Activated CD4-positive, alpha-beta memory T cell treated with anti-CD3 and anti-CD28 coated beads, Interleukin-2, amount 10 ng/mL, durations not matched to agents 7 days and 5 days (primary cell): ENCODE measurements around the gene NADSYN1. TPM values are rescaled to one million over a fixed set of nuclear protein-coding genes. Genes with fewer than 3 reads are reported as not detected.
"Not testable (repeated sequence)": the region's sequence is repeated elsewhere in the genome, so short reads cannot be mapped to it uniquely, and the experiment has no call there.

Experiments
- CTCF ChIA-PET: fragments of 350-600 bp; sonication (Branson Sonifier 250); formaldehyde crosslinking; loops from one replicate; lab custom pipeline; 2021; ENCODE audit warnings: antibody characterized with exemption, inconsistent platforms; lab: Charles Lee
- POLR2A ChIA-PET: fragments of 350-600 bp; sonication (Branson Sonifier 250); formaldehyde crosslinking; loops from one replicate; lab custom pipeline; 2021; ENCODE audit warnings: antibody characterized with exemption; lab: Charles Lee
- DNase-seq: peaks from one replicate; pipeline ENCODE4 v3.0.0-alpha.2; 2020
- H3K27ac Mint-ChIP-seq: one replicate; pipeline ENCODE4 v1.8.0; 2021; ENCODE audit warnings: mild to moderate bottlenecking, mixed read lengths
- H3K27me3 Mint-ChIP-seq: one replicate; pipeline ENCODE4 v1.8.0; 2021; ENCODE audit warnings: mixed read lengths
- H3K36me3 Mint-ChIP-seq: one replicate; pipeline ENCODE4 v1.8.0; 2021; ENCODE audit warnings: low read depth, mixed read lengths
- H3K4me1 Mint-ChIP-seq: one replicate; pipeline ENCODE4 v1.8.0; 2021; ENCODE audit warnings: mixed read lengths
- H3K4me3 Mint-ChIP-seq: one replicate; pipeline ENCODE4 v1.8.0; 2021; ENCODE audit warnings: mild to moderate bottlenecking, mixed read lengths
- H3K9me3 Mint-ChIP-seq: one replicate; pipeline ENCODE4 v1.8.0; 2021; ENCODE audit warnings: mixed read lengths
- total RNA-seq, 2 experiments: library from RNA; stranded (reverse); gene quantifications; one replicate each; pipeline ENCODE4 v1.2.3, GENCODE V29; 2021

The NADSYN1 gene
- 100 to 1,000 TPM; 141 to 142 TPM for total RNA-seq

DNA sequence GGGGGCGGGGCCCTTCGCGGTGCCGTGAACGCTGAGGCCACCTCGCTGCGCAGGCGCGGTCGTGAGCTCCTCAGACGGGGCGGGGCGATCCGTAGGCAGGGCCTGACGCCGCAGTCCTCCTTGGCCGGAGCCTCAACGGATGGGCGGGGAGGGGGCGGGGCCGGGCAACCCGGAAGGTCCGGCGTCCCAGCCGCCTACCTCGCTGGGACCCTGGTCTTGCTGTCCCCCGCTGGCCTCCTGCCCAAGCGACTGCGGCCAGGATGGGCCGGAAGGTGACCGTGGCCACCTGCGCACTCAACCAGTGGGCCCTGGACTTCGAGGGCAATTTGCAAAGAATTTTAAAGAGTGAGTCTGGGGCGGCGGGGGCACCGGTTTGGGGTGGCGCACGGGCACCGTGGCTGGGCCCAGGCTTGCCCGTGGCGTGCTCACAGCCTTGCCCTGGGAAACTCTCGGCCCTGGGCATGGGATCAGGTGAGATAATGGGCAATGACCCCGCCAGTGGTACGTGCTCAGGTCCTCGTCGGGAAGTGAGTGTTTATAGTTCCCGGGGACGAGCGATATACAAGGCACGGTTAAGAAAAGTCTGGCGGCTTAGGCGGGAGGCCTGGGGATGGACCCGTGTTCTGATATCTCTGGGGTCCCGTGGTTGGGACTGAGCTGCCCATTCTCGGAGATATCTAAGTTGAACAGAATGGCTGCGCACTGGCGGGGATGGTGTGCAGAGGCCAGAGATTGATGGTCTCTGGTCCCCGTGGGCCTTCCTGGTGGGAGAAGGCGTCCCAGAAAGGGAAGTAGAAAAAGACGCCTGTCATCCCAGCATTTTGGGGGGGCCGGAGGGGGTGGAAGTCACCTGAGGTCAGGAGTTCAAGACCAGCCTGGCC, at the start of gene NADSYN1:
Gene NADSYN1 (plus strand): TSS at position 167 of the 881 bp plus-strand sequence. CDS start 94 bp downstream, at position 261.
- peak; percentile 95 for DNase-seq
- H3K4me1 Mint-ChIP-seq, result peaks cover 67% of the 10 kb centered on the region
- H3K27me3 Mint-ChIP-seq, result no peaks in the 10 kb centered on the region
- ChIA-PET CTCF (no interaction called here), POLR2A (interaction anchor here (0.6 to 1.5 kb wide), 7 partner anchors 9 to 587 kb away, joined by 3 to 5 read pairs (median 4); partner anchors contain the start of gene XNDC1N)
- H3K36me3 Mint-ChIP-seq, result peaks cover 41% of the 10 kb centered on the region
- peak within 1 kb of the TSS; percentile 94 for H3K4me3 Mint-ChIP-seq
- H3K27ac Mint-ChIP-seq, result peak within 1 kb of the TSS; percentile 93
- no peaks in the 10 kb centered on the region for H3K9me3 Mint-ChIP-seq

DNA sequence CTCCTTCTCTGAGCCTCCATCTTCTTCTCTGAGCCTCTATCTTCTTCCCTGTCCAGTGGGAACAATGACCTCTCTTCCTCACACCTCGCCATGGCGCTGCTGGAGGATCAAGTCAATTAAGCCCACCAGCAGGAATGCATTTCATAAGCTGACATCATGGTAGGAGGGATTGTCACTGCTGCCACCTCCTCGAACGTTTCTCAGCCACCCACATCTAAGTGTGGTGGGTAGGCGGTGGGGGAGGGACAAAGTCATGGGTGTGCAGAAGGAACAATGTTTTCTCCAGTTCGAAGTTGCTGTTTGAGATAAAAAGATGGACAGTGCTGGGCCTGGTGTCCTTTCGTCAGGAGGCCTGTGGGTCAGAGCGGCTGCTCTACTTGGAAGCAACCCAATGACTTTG, 48.8 kb upstream of the NADSYN1 start:
- Mint-ChIP-seq H3K27ac (no peak overlapping the region), H3K27me3 (no peaks in the 10 kb centered on the region), H3K9me3 (peaks cover 3% of the 10 kb centered on the region), H3K4me1 (no peaks in the 10 kb centered on the region), H3K36me3 (no peaks in the 10 kb centered on the region), H3K4me3 (no peak overlapping the region)
- DNase-seq, result no peak
- CTCF ChIA-PET, result no interaction called here
- POLR2A ChIA-PET, result no interaction called here

DNA sequence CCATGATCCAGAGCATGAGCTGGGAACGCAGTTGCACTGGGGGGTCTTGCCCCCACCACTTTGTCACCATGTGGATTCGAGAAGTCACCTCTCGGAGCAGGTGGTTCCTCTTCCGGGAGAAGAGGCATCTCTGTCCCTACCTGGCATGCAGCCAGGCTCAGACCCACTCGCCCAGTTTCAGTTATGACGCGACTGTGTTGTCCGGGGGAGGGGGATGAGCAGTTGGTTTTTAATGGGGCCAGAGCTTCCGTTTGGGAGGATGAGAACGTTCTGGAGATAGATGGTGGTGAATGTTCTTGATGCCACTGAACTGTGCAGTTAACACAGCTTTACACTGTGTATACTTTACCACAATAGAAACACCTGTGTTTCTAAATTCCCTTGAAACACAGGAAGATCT, 46.3 kb upstream of the NADSYN1 start:
- ChIA-PET CTCF (no interaction called here), POLR2A (no interaction called here)
- peaks cover 5% of the 10 kb centered on the region for H3K27me3 Mint-ChIP-seq
- no peak for DNase-seq
- no peaks in the 10 kb centered on the region for H3K4me1 Mint-ChIP-seq
- no peak overlapping the region for H3K4me3 Mint-ChIP-seq
- H3K27ac Mint-ChIP-seq, result no peak overlapping the region
- no peaks in the 10 kb centered on the region for H3K36me3 Mint-ChIP-seq
- H3K9me3 Mint-ChIP-seq, result peaks cover 8% of the 10 kb centered on the region

DNA sequence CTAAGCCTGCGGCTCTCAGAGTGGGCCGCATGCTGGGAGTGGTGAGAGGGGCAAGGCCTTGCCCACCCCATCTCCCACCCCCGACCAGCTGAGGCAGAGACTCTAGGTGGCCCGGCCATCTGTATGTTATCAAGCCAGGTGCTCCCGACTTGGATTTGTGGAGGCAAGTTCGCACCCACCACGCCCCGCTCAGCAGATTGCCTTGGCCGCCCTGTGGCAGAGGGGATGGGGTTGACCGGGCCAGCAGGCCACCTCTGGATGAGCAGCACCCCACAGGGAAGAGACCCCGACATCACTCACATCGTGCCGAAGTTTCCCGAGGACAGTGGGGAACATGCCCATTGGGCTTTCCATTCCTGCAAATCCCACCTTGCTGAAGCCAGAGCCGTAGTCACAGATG, 45.6 kb upstream of the NADSYN1 start:
- POLR2A ChIA-PET, result no interaction called here
- H3K4me1 Mint-ChIP-seq, result no peaks in the 10 kb centered on the region
- no peak for DNase-seq
- no peaks in the 10 kb centered on the region for H3K36me3 Mint-ChIP-seq
- CTCF ChIA-PET, result no interaction called here
- peaks cover 8% of the 10 kb centered on the region for H3K9me3 Mint-ChIP-seq
- no peak overlapping the region for H3K27ac Mint-ChIP-seq
- peaks cover 5% of the 10 kb centered on the region for H3K27me3 Mint-ChIP-seq
- H3K4me3 Mint-ChIP-seq, result no peak overlapping the region

DNA sequence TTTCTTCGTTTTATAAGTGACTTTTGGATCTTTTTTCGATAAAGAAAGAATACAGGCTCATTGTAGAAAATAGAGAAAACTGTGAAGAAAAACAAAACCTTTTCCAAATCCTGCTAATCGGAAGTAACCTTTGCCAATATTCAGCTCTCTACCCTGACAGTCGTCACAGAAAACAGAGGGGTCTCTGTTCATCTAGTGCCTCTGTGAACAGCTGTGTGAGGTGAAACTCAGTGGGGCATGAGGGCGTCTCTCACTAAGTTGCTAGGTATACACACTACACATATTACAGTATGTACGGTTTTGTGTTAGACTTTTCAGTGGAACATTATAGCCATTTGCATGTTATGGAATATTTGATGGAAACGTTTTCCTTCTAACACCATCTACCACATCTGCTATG, 44.2 kb upstream of the NADSYN1 start:
- ChIA-PET POLR2A (no interaction called here), CTCF (no interaction called here)
- H3K4me3 Mint-ChIP-seq, result no peak overlapping the region
- peaks cover 6% of the 10 kb centered on the region for H3K9me3 Mint-ChIP-seq
- H3K27me3 Mint-ChIP-seq, result peaks cover 5% of the 10 kb centered on the region
- H3K27ac Mint-ChIP-seq, result no peak overlapping the region
- H3K4me1 Mint-ChIP-seq, result no peaks in the 10 kb centered on the region
- no peak for DNase-seq
- H3K36me3 Mint-ChIP-seq, result no peaks in the 10 kb centered on the region

DNA sequence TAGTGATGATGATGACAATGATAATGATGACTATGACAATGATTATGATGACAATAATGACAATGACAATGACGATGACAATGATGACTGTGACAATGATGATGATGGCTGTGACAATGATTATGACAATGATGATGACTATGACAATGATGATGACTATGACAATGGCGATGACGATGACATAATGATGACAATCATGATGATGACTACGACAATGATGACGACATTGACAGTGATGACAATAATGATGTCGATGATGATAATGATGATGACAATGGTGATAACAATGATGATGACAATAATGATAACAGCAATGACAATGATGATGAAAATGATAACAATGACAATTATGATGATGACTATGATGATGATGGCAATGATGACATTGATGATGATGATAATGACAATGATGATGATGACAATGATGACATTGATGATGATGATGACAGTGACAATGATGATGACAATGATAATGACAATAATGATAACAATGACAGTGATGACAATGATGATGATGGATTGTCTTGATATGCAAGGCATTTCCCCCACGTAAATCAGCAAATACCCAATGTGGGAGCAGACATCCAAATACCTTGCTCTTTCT, 42.5 kb upstream of the NADSYN1 start:
- Mint-ChIP-seq H3K36me3 (no peaks in the 10 kb centered on the region), H3K27ac (no peak overlapping the region), H3K27me3 (peaks cover 8% of the 10 kb centered on the region), H3K4me3 (no peak overlapping the region), H3K4me1 (no peaks in the 10 kb centered on the region), H3K9me3 (peaks cover 6% of the 10 kb centered on the region)
- DNase-seq, result no peak
- ChIA-PET POLR2A (no interaction called here), CTCF (no interaction called here)

DNA sequence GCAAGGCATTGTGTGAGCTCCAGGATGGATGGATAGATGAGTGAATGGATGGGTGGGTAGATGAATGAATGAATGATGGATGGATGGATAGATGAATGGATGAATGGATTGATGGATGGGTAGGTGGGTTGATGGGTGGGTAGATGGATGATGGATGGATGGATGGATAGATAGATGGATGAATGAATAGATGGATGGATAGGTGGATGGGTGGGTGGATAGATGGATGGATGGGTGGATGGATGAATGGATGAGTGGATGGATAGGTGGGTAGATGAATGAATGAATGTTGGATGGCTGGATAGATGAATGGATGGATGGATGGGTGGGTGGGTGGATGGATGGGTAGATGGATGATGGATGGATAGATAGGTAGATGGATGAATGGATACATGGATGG, 38.4 kb upstream of the NADSYN1 start:
- H3K27me3 Mint-ChIP-seq, result peaks cover 8% of the 10 kb centered on the region
- ChIA-PET CTCF (no interaction called here), POLR2A (no interaction called here)
- H3K9me3 Mint-ChIP-seq, result peaks cover 6% of the 10 kb centered on the region
- no peak for DNase-seq
- H3K4me3 Mint-ChIP-seq, result no peak overlapping the region
- no peaks in the 10 kb centered on the region for H3K36me3 Mint-ChIP-seq
- H3K4me1 Mint-ChIP-seq, result no peaks in the 10 kb centered on the region
- H3K27ac Mint-ChIP-seq, result no peak overlapping the region

DNA sequence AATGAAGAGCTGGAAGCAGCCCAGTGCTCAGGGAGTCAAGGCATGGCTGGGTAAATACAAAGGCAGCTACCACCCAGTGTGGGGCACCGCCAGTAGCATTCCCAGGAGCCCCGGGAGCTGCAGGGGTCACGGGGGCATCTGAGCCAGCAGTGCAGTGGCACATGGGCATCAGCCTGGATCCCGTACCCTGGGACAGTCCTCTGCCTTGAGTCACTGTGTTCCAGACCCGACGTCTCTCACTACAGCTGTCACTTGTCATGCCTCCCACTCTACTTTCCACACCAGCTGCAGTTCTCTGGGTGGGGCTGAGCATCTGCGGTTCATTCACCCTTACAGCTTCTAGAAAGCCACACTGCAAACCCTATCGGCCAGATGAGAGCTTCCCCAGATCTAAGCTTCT, 34.4 kb upstream of the NADSYN1 start:
- H3K27me3 Mint-ChIP-seq, result peaks cover 2% of the 10 kb centered on the region
- no peak overlapping the region for H3K27ac Mint-ChIP-seq
- ChIA-PET POLR2A (no interaction called here), CTCF (no interaction called here)
- H3K9me3 Mint-ChIP-seq, result no peaks in the 10 kb centered on the region
- no peak overlapping the region for H3K4me3 Mint-ChIP-seq
- DNase-seq, result no peak
- no peaks in the 10 kb centered on the region for H3K4me1 Mint-ChIP-seq
- H3K36me3 Mint-ChIP-seq, result no peaks in the 10 kb centered on the region

DNA sequence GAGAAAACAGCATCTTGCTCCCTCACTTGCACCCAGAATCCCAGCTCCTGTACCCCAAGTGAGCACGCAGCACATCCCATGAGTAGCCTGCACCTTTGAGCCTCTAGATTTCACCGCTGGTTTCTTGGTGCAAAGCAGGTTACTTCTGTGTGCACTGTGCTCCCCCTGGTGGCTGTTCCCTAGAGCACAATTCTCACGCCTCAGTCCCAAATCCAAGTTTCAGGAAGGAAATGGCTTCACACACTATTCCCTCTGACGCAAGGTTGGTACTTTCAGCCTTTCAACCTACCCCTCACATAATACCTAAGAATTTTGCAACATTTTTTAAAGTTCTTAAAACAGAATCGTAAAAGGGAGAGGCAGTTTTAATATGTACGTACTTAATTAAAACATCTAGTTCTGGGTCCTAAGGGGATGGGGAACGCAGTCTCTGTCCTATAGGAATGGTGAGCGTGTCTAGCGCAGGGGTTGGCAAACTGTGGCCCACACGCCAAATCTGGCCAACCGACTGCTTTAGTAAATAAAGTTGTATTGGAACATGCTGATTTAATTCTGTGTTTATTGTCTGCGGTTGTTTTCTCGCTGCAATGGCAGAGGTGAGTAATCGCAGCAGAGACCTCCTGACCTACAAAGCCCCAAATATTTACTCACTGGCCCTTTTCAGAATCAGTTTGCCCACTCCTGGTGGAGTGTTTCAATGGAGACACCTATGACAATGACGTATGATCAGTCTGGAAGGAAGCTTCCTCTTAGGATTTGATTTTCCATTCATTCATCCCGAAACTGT, 32.4 kb upstream of the NADSYN1 start:
- no peaks in the 10 kb centered on the region for H3K9me3 Mint-ChIP-seq

DNA sequence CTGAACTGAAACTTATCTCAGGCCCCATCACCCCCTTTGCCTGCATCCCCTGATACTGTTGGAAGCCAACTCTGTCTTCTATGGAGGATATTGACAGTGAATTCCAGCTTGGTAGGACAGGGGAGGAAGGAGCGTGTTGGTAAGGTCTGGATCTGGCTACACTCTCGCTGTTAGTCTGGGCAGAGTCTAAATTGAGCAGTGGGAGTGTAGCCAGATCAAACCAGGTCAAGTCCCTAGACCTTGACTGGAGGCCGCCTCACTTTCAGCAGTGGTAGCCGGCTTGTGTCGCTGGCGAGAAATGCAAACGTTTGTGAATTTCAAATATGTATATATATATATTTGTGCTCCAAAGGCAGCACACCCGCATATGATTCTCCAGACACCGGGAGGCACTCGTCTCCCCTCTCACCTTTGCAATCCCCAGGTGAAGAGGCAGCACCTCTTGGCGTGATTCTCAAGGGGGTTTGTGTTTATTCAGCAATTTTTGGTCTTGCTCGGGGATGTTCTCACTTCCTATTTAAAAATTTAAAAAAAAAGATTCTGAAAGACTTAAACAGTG, 31.5 kb upstream of the NADSYN1 start:
- no peaks in the 10 kb centered on the region for H3K9me3 Mint-ChIP-seq
- CTCF ChIA-PET, result no interaction called here
- no peak for DNase-seq
- H3K27ac Mint-ChIP-seq, result no peak overlapping the region
- no peaks in the 10 kb centered on the region for H3K4me1 Mint-ChIP-seq
- no peaks in the 10 kb centered on the region for H3K36me3 Mint-ChIP-seq
- no peak overlapping the region for H3K4me3 Mint-ChIP-seq
- H3K27me3 Mint-ChIP-seq, result no peaks in the 10 kb centered on the region
- POLR2A ChIA-PET, result no interaction called here

More for the DNA sequence above, 32.4 kb upstream of the NADSYN1 start:
- DNase-seq, result peak; percentile 26
- Mint-ChIP-seq H3K36me3 (no peaks in the 10 kb centered on the region), H3K4me1 (no peaks in the 10 kb centered on the region), H3K27ac (no peak overlapping the region), H3K4me3 (no peak overlapping the region), H3K27me3 (no peaks in the 10 kb centered on the region)
- CTCF ChIA-PET, result no interaction called here
- POLR2A ChIA-PET, result no interaction called here

DNA sequence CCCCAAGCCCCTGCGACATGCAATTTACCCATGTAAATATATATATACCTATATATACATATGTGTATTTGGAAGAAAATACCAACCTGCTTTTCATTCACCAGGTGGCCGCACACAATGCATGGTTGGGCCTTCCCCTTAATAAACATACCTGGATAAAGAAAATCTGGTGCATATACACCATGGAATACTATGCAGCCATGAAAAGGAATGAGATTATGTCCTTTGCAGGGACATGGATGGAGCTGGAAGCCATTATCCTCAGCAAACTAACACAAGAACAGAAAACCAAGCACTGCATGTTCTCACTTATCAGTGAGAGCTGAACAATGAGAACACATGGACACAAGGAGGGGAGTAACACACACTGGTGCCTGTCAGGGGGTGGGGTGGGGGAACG, 30.7 kb upstream of the NADSYN1 start:
- H3K36me3 Mint-ChIP-seq, H3K27me3 Mint-ChIP-seq, CTCF ChIA-PET, H3K27ac Mint-ChIP-seq, H3K9me3 Mint-ChIP-seq, H3K4me3 Mint-ChIP-seq, H3K4me1 Mint-ChIP-seq, POLR2A ChIA-PET, DNase-seq: not testable (repeated sequence)

DNA sequence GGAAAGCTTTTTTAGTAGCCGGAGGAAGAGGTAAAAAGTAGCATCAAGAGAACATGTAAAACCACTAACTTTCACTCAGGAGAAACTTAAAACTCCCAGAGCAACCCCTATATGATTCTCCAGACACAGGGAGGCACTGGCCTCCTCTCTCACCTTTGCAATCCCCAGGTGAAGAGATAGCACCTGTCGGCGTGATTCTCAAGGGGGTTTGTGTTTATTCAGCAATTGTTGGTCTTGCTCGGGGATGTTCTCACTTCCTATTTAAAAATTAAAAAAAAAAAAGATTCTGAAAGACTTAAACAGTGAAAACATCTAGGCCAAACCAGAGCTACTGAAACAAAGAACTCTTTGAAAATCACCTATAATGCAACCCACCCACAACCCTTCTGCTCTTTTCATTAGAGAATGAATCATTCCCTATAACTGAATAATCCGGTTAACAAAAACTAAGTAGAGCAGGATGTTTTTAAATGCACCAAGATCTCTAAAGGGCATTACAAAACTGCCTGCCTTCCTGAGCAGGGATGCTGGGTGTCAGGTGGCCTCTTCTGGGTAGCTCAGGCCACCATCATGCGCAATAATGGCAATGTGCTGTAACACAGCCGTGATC, 29.7 kb upstream of the NADSYN1 start:
- H3K9me3 Mint-ChIP-seq, result no peaks in the 10 kb centered on the region
- no peak overlapping the region for H3K27ac Mint-ChIP-seq
- H3K4me3 Mint-ChIP-seq, result no peak overlapping the region
- no peaks in the 10 kb centered on the region for H3K27me3 Mint-ChIP-seq
- ChIA-PET CTCF (no interaction called here), POLR2A (no interaction called here)
- DNase-seq, result no peak
- no peaks in the 10 kb centered on the region for H3K36me3 Mint-ChIP-seq
- no peaks in the 10 kb centered on the region for H3K4me1 Mint-ChIP-seq
